Articular chondrocyte of knee joint (primary cell): ENCODE results near the gene SULT4A1. TPM values are rescaled to one million over a fixed set of nuclear protein-coding genes. Genes with fewer than 3 reads are reported as not detected.

ENCODE experiments used
- small RNA-seq: library from RNA; depleted of rRNA; stranded (forward); fragments of <200 nt; gene quantifications from one replicate; pipeline ENCODE3, GENCODE V24; 2012
- total RNA-seq: library from RNA; depleted of rRNA; stranded (reverse); fragments of >200 nt; gene quantifications from 2 replicates; pipeline ENCODE4 v1.2.3, GENCODE V29; 2012

The SULT4A1 gene
- 0.43 and 1.4 TPM in 2 replicates for total RNA-seq

GRCh38 chr22:43862074-43862881 is at the start of gene SULT4A1:
TSS of gene SULT4A1 (minus strand) at chr22:43862513. CDS start at chr22:43862382, 131 bp downstream.

GRCh38 chr22:43891360-43892182 is 29.3 kb upstream of the SULT4A1 start, which contains the start of gene PNPLA5:
TSS of gene PNPLA5 (minus strand) at chr22:43892013. CDS start at chr22:43891880, 133 bp downstream.

DNA sequence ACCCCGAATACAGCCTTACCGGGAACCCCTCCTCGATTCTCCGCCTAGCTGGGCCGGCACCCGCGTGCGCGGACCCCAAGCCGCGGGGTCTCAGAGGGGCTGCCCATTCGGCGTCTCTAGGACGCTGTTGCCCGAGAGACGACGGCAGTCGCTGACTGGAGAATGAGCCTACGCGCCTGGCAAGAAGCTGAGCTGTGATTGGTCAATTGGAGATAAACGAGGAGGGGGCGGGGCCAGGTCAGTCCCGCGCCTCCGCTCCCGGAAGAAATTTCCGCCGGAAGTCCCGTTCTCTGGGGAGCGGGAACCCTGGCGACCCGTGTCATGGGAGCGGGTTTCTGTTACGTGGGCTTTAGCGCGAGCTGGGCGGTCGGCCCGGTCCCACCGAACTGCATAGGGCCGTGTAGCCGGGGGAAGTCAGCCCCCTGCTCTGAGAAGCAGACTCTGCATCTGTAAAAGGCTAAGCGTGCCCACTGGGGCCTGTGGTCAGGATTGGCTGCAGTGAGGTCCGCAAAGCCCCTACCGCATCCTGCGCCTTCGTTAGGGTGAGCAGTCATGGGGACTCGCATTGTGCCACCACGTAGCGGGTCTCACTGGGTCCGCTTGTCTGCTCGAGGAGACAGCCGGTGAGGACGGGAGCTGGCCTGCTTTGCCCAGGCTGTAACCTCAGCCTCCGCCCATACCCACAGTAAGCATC is 50.0 kb downstream of the SULT4A1 start, which contains the start of gene EFCAB6:
EFCAB6 (minus strand) TSS at position 157 of the 694 bp plus-strand sequence. CDS start 29,987 bp downstream, outside the sequence.

Small RNAs within 50 kb of the gene (small RNA-seq; reads per million reads assigned to genes)
- gene HMGN2P9: not detected

Other genes with a start within 250 kb of the SULT4A1 start
- gene EFCAB6, start 50.2 kb downstream of the SULT4A1 start, total RNA-seq: 5.9 and 8.2 TPM in 2 replicates
- 0.13 TPM in 1 of 2 replicates, not detected in the other for gene PNPLA5, start 29.5 kb upstream of the SULT4A1 start, total RNA-seq
- gene PNPLA3, start 61.3 kb upstream of the SULT4A1 start, total RNA-seq: 2.4 and 8.2 TPM in 2 replicates
- gene SAMM50, start 92.9 kb upstream of the SULT4A1 start, total RNA-seq: 52.9 and 53.9 TPM in 2 replicates
- gene PARVB, start 161.8 kb upstream of the SULT4A1 start, total RNA-seq: 34.2 and 43.8 TPM in 2 replicates